ENCODE data around the gene PABPC3.

The PABPC3 gene

GRCh38 chr13:25095851-25096453, at the start of gene PABPC3:
Gene PABPC3 (plus strand): TSS chr13:25096136. CDS start chr13:25096199, 63 bp downstream.
- DNase-seq: no peak

DNA sequence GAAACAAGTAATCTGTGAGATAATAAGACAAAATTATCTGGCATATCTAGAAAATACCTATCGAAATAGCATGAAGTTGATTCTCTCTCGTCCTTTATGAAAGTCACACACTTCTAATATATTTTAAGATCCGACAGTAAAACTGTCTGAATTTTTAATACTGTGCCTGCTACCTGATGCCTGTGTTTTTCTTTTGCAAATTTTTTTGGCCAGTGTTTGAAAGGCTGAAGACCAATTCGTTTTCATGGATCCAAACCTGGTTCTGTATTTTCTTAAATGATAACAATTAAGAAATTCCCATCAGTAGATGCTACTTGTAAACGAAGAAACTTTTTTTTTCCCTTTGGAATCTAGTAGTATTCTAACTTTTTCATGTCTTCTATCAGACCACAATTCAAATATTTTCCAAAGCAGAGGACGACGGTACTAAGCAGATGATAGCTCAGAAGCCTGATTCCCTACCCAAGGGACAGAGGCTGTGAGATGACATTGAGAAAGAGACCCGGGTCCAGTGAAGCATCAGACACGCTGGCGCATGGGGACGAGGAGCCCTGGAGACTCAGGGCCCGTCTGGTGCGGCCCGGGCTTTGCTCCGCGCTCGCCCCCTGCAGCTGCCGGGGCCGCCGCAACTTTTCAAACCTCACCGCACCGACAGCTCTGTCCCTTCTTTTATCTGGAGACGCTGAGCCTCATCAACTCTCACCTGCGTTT, 49.5 kb upstream of the PABPC3 start:
- DNase-seq: peak; percentile 5

GRCh38 chr13:25046985-25047511, 48.9 kb upstream of the PABPC3 start:
- DNase-seq: peak; percentile 5

DNA sequence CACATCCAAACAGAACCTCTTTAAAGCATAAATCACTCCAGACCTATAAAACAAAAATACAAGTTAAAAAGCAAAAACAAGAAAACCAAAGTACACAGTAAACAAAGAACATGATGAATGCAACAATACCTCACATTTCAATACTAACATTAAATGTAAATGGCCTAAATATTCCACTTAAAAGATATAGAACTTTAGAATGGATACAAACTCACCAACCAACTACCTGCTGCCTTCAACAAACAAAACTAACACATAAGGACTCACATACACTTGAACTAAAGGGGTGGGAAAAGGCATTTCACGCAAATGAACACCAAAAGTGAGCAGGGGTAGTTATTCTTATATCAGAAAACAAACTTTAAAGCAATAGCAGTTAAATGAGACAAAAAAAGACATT, 44.9 kb upstream of the PABPC3 start:
- DNase-seq: no peak

DNA sequence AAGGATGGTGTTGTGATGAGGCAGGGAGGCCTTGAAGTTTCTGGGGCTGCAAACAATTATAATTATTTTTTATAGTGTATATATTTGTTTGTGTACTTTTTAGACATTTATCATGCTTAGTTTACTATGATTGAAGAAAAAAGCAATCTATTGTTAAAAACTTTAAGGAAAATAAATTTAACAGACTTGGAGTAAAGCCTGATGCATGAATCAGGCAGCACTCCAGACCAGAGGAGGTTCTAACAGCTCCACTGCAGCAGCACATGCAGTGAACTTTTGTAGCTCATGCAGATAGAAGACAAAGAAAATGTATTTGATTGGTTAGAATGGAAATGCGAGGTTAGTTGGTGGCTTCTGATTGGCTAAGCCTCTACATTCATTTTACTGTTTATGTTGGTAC, 36.8 kb upstream of the PABPC3 start:
- DNase-seq: no peak

DNA sequence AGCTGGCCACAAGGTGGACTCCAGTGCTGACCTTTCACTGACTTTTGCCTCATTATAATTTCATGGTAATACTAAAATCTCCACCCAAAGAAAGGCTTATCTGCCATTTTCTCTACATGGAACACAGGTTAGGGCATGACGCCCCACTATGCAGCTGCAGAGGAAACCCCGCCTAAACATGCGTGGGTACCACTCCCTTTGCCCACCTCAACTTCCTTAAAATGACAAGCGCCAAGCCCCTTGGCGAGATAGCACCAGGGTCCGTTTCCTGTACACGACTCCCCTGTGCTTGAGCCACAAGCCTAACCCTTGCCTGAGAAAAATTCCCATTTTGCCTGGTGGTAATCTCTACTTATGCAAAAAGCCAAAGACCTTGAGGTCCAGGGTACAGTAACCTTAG, 36.0 kb upstream of the PABPC3 start:
- no peak for DNase-seq

DNA sequence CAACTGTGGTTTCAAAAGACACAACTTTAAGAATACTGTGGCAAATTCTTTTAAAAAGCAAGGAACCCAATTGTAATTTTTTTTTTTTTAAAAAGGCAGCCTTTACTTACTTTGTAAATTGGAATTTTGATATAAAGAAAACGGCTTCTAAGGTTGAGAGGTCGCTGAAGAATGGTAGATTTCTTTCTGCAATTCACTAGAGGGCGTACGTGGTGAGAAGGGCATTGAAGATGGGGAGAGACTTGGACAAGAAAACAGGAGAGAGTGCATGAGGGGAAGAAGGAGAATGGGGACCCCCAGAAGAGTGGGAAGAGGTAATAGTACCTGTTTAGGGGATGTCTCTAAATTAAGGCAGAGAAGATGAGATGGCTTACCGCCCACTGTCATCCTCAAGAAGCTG, 33.5 kb upstream of the PABPC3 start:
- DNase-seq: no peak

DNA sequence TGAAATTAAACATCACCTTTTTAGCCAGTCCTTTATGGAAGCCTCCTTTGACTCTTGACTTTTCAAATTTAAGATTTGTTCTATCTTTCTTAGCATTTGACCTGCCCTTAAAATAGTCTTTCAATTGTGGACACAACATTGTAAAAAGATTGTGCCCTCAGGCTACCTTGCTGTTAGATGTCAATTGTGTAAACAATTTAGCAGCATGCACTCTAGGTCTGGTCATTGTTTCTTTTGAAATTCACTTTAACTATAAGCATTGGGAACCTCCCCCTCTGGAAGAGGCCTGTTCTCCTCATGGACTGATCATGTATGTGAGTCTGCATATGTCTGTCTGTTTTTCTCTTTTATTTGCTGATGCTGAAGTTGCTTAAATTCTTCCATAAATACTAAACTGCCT, 31.5 kb upstream of the PABPC3 start:
- peak; percentile 64 for DNase-seq

DNA sequence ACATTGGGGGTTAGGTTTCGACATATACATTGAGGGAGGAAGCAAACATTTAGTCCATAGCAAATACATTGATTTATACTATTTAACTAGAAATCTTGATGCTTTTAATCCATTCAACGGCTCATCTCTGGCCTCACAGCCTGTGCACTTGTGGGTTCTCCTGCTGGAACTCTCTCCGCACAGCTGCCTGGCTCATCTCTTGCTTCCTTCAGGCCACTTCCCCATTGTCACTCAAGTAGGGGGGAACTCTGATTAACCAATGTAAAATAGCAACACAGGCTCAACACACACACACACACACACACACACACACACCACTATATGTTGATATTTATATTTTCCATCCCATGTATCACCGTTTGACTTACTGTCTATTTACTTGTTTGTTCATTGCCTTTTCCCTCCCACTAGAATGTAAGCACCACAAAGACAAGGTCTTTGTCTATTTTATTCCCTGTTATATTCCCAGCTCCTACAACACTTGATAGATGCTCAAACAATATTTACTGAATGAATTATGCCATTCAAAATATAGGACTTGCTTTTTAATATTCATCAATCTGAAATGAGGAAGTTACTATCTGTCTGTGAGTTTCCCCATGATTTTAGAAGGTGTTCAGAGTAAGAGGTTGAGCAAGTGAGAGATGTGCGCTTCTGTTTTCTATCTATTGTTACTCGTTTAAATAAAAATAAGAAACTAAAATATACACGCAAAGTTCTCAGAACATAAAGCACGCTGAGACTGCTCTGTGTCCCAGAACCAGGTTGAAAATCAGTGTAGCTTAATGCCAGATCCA, 29.8 kb upstream of the PABPC3 start:
- no peak for DNase-seq

GRCh38 chr13:25067064-25067463, 28.9 kb upstream of the PABPC3 start:
- peak; percentile 69 for DNase-seq

DNA sequence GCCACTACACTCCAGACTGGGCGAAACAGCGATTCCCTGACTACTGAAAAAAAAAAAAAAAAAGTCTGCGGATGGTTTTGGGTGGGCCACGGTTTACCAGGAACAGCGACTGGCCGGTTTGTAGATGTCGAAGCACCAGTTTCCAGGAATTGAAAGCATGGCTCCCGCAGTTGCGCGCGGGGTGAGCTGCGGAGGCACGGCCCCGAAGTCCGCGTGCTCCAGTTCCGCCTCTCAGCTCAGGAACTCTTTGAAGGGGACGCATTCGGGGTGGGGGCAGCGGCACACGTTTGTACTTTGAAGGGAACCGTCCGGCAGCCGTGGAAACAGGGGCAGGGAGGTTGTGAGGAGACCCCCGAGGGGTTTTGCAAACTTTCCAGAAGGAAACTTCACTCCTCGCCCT, 27.1 kb upstream of the PABPC3 start:
- no peak for DNase-seq

DNA sequence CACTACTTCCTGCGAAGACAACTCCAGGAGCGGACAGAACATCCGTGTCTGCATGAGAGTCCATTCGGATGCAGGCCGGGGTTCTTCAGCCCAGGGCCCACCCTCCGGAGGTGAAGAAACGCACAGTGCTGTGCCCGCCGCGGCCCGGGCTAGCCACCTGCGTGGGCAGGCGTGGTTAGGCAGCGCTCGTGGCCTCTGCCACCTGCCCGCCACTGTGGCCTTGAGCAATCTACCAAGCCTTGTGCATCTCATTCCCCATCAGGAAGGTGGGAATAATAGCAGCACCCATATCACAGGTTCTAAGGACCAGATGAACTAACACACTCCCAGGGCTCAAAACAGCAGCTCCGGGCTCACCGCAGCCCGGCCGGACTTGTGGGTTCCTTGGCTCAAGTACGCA, 26.7 kb upstream of the PABPC3 start:
- DNase-seq: no peak

DNA sequence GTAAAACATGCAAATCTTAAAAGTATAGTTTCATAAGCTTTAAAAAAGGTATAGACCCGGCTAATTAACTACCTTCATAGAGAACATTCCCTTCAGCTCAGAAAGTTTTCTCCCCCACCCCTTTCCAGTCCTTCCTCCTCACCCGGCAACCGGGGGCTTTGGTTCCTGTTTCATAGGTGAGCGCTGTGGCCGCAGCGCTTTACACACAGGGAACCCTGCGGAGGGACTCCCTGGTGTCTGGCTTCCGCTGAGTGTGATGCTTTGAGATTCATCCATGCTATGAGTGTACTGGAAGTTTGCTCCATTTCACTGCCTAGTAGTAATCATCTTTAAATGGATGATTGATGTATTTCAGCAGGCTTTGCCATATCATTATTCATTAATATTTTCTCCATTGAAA, 26.0 kb upstream of the PABPC3 start:
- peak; percentile 10 for DNase-seq

DNA sequence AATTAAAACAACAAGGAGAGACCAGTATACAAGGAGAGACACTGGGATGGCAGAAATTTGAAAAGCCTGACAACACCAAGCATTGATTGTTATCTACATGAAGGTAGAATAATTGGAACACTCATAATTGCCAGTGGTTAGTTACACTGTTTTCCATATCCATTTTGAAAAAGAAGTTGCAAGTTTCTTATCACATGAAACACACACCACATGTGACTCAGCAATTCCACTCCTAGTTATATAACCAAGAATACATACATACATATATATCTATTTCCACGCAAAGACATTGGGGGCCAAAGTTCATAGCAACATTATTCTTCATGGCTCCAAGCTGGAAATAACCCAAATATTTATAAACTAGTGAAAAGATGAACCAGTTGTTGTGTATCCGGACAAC, 15.2 kb upstream of the PABPC3 start:
- no peak for DNase-seq

DNA sequence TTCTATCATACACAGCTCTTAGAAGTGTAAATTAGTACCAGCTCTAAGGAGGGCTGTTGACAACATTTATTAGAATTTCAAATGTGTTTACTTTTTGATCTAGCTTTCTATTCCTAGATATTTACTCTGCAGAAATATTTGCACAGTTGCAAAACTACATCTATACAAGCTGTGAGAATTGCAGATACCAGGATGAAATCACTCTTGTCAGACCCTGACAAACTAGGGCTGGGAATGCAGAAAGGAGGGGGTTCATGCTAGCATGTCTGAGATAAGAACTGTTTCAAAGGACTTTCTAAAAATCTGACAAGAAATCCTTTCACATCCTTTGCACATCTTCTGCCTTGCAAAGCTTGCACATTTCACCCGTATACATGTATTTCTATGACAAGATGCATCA, 11.8 kb upstream of the PABPC3 start:
- no peak for DNase-seq

DNA sequence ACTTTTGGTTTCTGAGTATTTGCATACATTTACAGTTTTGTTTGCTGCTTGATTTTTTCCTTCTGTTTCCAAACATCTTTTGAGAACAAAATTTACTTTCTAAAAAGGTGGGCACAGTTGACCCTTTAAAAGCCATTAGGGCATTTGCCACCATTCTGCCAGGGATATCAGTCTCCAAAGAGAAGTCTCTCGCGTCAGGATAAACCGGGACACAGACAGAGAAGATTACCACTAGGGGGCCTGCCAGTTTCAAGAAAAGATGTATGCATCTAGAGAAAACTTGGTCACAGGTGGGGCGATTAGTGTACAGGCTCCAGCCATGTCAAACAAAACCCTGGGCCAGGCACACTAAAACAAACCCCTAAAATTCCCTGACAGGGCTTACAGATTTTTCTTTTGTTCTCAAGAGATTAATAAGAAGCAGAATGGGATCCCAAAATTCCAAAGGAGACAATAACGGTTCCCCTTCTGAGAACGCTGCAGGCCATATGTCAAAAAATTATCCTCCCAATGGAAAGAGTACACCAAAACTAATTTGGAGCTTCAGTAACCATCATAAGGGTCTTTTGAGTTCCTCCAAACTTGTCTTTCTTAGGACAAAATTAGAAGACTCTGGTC, 10.7 kb upstream of the PABPC3 start:
- DNase-seq: peak; percentile 37

- DNase-seq: no peak
Observed at GRCh38 chr13:25088562-25089221, 7.2 kb upstream of the PABPC3 start.

- no peak for DNase-seq
Observed at GRCh38 chr13:25097426-25097825, 1.5 kb downstream of the PABPC3 start.

- no peak for DNase-seq
Observed at GRCh38 chr13:25103711-25104110, 7.8 kb downstream of the PABPC3 start.

DNA sequence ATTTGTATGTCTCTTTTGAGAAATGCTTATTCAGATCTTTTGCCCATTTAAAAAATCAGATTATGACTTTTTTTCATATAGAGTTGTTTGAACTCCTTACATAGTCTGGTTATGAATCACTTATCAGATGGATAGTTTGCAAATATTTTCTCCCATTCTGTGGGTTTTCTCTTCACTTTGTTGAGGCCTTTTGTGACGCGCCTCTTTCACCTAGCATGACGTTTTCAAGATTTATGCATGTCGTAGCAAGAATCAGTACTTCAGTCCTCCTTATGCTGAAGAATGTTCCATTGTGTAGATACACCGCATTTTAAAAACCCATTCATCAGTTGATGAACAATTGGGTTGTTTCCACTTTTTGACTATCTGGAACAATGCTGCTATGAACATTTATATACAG, 13.4 kb downstream of the PABPC3 start:
- no peak for DNase-seq

DNA sequence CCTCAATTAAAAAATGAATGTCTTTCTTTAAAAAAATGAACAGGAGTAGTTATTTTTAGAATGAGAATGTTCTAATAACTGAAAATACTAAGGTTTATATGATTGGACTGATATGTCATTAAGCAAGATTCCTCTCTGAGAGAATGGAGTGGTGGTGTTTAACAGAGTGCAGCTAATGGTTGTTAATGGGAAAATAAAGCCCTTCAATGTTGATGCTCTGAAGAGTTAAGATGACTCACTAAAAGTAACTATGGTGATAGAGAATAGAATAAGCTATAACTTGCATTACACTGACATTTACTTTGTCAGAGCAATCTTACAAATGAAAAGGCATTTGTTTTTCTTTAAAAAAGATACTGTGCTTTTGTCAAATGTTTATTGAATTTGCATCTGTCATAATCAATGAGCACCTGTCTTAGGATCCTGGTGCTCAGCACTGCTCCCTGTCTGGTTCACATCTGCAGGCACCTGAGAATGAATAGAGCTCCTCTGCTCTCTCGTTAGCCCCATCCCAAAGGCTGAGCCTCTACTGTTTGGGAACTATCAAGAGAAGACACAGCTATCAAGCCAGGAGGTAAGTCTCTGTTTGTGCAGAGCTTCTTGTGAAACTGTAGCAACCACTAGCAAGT, 15.1 kb downstream of the PABPC3 start:
- no peak for DNase-seq

DNA sequence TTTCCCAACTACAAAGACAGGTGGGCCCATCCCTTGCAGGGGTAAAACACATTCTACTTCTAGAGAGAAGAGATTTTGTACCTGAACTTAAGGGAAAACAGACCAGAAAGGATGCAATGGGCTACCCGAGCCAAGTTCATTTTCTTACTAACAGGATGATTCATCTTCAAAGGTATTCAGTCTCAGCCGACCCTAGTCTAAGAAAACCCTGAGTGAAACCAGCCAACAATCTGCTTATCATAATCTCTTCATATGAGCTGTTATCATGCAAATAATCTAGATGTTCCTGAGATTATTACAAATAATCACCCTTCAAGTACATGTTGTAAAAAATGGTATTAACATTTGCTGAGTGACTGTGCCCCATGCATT, 15.6 kb downstream of the PABPC3 start:
- DNase-seq: no peak
